Tibial artery (tissue), 4 donors: ENCODE measurements around the gene GLYATL2.

Experiments used
- DNase-seq, 2 donors: peaks; one replicate each; pipeline ENCODE4 v3.0.0-alpha.2; 2019
- H3K27ac ChIP-seq, 2 donors: fragments of 200-600 bp; sonication (generic) in 1 of 2; 1 replicate in 1 of 2; 2 replicates in 1 of 2; pipeline ENCODE4 v1.5.1; 2018 to 2019; ENCODE audit warnings: mild to moderate bottlenecking in 1 of 2
- H3K27me3 ChIP-seq, 2 donors: fragments of 200-600 bp; sonication (generic) in 1 of 2; one replicate each; pipeline versions ENCODE4 v1.5.1 to v1.6.0; 2016 to 2019
- H3K36me3 ChIP-seq, 3 donors: fragments of 200-600 bp; sonication (generic) in 2 of 3; one replicate each; pipeline ENCODE4 v1.5.1; 2016 to 2019; ENCODE audit warnings: mild to moderate bottlenecking in 2 of 3
- H3K4me1 ChIP-seq, 4 donors: fragments of 200-600 bp; sonication (generic) in 2 of 4; 1 replicate in 3 of 4; 2 replicates in 1 of 4; pipeline ENCODE4 v1.5.1; 2016 to 2019
- H3K4me3 ChIP-seq, 2 donors: fragments of 200-600 bp; sonication (generic) in 1 of 2; 1 replicate in 1 of 2; 2 replicates in 1 of 2; pipeline ENCODE4 v1.5.1; 2018 to 2019; ENCODE audit warnings: mild to moderate bottlenecking in 2 of 2
- H3K9me3 ChIP-seq, 3 donors: fragments of 200-600 bp; sonication (generic) in 1 of 3; one replicate each; pipeline ENCODE4 v1.5.1; 2016 to 2019
- intact Hi-C: fragments of 100-400 bp; cut with DNase I; formaldehyde crosslinking; loops from one replicate; pipeline ENCODE4 v1.15.0; 2023; ENCODE audit warnings: low total_unique reads
- TF ChIP-seq, protein P1 (sequence below), 2 experiments: fragments of 200-600 bp in 1 of 2; fragments of 450-650 bp in 1 of 2; IDR thresholded peaks; one replicate each; pipeline ENCODE4 v1.5.1; 2017 to 2019; ENCODE audit warnings: antibody characterized with exemption in 2 of 2, mild to moderate bottlenecking in 1 of 2, moderate library complexity in 1 of 2

GLYATL2 gene, protein sequence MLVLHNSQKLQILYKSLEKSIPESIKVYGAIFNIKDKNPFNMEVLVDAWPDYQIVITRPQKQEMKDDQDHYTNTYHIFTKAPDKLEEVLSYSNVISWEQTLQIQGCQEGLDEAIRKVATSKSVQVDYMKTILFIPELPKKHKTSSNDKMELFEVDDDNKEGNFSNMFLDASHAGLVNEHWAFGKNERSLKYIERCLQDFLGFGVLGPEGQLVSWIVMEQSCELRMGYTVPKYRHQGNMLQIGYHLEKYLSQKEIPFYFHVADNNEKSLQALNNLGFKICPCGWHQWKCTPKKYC

DNA sequence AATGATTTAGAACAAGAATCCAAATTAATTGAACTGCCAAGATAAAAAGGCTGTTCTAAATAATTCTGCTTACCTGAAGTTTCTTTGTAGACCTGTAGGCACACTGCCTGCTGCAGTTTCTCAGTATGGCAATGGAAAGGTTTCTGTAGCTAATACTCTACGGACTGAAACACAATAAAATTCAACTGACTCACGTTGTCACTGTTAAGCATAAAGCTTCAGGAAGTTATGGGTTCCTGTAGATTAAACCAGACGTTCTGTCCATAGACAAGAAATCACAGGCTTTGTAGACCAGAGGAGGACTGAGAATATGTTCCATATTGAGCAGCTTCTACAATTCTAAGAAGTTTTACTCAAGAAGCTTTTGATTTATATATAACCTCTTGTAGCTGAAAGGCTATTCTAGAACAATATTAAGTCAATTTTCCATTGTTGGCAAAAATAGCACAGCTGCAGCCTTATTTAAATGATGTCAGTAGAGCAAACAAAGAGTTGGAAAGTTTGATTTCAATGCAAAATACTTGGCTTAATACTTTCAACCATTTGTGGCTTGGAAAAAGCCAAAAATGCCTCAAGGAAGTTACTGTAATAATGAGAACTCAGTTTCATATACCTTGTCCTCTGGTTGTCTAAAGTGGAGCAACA lies at the start of gene GLYATL2:
Gene GLYATL2, minus strand, starts transcription at position 344 of the 645 bp plus-strand sequence. CDS start 5,092 bp downstream, outside the sequence.
- intact Hi-C loops, result no loop called here

DNA sequence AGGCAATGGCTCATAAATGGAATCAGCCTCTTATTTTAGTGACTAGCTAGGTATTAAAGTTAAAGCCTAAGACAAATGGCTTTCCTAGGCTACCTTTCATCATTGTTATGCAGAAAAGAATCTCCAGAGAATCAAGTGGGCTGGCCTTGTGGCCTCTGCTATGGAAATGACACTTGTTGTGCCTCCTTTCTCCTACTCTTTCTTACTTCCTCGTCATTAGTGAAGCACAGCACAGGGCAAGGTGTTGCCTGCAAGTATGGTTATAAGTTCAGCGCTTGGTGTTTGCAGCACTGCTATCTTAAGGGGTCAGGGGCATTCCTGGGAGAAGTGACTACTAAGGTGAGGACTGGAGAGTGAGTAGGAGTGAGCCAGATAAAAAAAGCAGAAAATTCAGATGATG lies 49.4 kb upstream of the GLYATL2 start:
- no peaks in the 10 kb centered on the region for H3K36me3 ChIP-seq
- H3K4me1 ChIP-seq, result no peaks in the 10 kb centered on the region
- no peak overlapping the region for H3K4me3 ChIP-seq
- H3K27me3 ChIP-seq, result no peaks in the 10 kb centered on the region
- no peak overlapping the region for H3K27ac ChIP-seq
- TF ChIP-seq, protein P1, sequence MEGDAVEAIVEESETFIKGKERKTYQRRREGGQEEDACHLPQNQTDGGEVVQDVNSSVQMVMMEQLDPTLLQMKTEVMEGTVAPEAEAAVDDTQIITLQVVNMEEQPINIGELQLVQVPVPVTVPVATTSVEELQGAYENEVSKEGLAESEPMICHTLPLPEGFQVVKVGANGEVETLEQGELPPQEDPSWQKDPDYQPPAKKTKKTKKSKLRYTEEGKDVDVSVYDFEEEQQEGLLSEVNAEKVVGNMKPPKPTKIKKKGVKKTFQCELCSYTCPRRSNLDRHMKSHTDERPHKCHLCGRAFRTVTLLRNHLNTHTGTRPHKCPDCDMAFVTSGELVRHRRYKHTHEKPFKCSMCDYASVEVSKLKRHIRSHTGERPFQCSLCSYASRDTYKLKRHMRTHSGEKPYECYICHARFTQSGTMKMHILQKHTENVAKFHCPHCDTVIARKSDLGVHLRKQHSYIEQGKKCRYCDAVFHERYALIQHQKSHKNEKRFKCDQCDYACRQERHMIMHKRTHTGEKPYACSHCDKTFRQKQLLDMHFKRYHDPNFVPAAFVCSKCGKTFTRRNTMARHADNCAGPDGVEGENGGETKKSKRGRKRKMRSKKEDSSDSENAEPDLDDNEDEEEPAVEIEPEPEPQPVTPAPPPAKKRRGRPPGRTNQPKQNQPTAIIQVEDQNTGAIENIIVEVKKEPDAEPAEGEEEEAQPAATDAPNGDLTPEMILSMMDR (IDR thresholded peaks at IDR 0.05), result no peak
- no peak for DNase-seq
- H3K9me3 ChIP-seq, result no peaks in the 10 kb centered on the region
- intact Hi-C loops, result no loop called here

More for the DNA sequence above, at the start of gene GLYATL2:
- no peak for DNase-seq
- TF ChIP-seq, protein P1 (IDR thresholded peaks at IDR 0.05), result no peak
- Histone ChIP-seq H3K4me1 (no peaks in the 10 kb centered on the region), H3K9me3 (no peaks in the 10 kb centered on the region), H3K36me3 (no peaks in the 10 kb centered on the region), H3K27ac (no peak within 1 kb of the TSS), H3K4me3 (no peak within 1 kb of the TSS), H3K27me3 (no peaks in the 10 kb centered on the region)

DNA sequence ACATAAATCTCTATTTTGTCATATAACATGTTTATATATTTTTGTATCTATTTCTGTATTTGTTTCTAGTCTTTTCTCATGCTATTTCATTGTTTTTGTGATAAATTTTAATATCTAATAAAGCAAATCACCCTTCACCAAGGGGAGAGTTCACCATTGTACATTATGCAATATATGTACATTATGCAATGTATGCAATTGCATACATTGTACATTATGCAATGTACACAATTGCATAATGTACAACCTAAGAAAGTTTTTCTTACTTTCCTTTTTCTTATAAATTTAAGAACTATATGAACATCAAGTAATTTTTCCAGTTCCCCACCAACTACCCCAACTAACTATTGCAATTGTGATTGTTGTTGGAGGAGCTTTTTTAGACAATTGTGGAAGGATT lies 44.1 kb upstream of the GLYATL2 start:
- DNase-seq, result no peak
- no peak overlapping the region for H3K27ac ChIP-seq
- TF ChIP-seq, protein P1 (IDR thresholded peaks at IDR 0.05), result no peak
- H3K9me3 ChIP-seq, result no peaks in the 10 kb centered on the region
- intact Hi-C loops, result no loop called here
- H3K27me3 ChIP-seq, result no peaks in the 10 kb centered on the region
- H3K4me1 ChIP-seq, result no peaks in the 10 kb centered on the region
- H3K36me3 ChIP-seq, result no peaks in the 10 kb centered on the region
- no peak overlapping the region for H3K4me3 ChIP-seq

DNA sequence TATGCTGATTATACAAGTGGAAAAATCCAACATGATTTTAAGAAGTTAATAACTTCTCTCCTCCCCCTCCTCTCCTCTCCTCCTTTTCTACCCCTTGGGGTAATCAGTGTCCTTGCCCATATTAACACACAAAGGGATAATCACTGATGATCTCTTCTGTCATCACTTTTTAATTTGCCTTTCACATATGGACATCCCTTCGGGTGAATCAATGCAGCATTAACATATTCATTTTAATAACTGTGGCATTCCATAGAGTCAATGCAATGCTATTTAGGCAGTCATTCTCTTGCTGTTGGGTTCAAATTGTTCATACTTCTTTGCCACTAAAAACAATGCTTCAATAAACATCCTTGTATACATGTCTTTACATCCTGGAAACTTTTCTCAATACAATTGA lies 42.9 kb upstream of the GLYATL2 start:
- Histone ChIP-seq H3K4me3 (no peak overlapping the region), H3K9me3 (no peaks in the 10 kb centered on the region), H3K27ac (no peak overlapping the region), H3K27me3 (no peaks in the 10 kb centered on the region), H3K4me1 (no peaks in the 10 kb centered on the region), H3K36me3 (no peaks in the 10 kb centered on the region)
- DNase-seq, result no peak
- intact Hi-C loops, result no loop called here
- TF ChIP-seq, protein P1 (IDR thresholded peaks at IDR 0.05), result no peak

DNA sequence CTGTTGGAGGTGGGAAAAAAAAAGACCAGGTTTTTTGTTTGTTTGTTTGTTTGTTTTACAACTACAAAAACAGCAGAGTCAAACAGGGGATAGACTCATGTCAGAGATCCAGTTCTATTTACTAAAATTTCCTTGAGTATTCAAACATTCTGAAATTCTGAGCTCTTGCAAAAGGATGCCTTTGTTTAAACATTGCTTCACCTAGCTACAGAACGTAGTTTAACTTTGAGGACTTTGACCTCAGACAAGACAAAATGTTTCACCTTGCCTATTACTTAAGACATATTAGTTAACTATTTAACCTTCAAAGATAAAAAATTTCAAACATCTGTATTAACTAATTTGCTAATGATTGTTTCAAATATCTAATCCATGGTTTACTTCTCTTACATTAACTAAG lies 36.1 kb upstream of the GLYATL2 start:
- Histone ChIP-seq H3K36me3 (no peaks in the 10 kb centered on the region), H3K9me3 (no peaks in the 10 kb centered on the region), H3K4me1 (no peaks in the 10 kb centered on the region), H3K4me3 (no peak overlapping the region), H3K27ac (no peak overlapping the region), H3K27me3 (no peaks in the 10 kb centered on the region)
- no peak for DNase-seq
- TF ChIP-seq, protein P1 (IDR thresholded peaks at IDR 0.05), result no peak
- intact Hi-C loops, result no loop called here
